Endodermal cell (in vitro differentiated cells): ENCODE measurements around the gene ROR1. TPM values are rescaled to one million over a fixed set of nuclear protein-coding genes. Genes with fewer than 3 reads are reported as not detected.

ENCODE experiments used
- DNase-seq: peaks from one replicate; pipeline ENCODE4 v3.0.0-alpha.2; 2017
- H3K27ac ChIP-seq: 2 replicates; pipeline ENCODE4 v1.5.1; 2013; ENCODE audit warnings: mild to moderate bottlenecking, low read depth, low read length, moderate library complexity
- H3K27me3 ChIP-seq: 2 replicates; pipeline ENCODE4 v1.6.1; 2013; ENCODE audit warnings: mild to moderate bottlenecking, low read length, moderate library complexity; ENCODE audit not compliant: insufficient read depth, control insufficient read depth, poor library complexity, severe bottlenecking
- H3K36me3 ChIP-seq: 2 replicates; pipeline ENCODE4 v1.7.0; 2013; ENCODE audit warnings: mild to moderate bottlenecking, low read length, moderate library complexity; ENCODE audit not compliant: control insufficient read depth, insufficient read depth
- H3K4me1 ChIP-seq: one replicate; pipeline ENCODE4 v1.7.0; 2013; ENCODE audit warnings: low read length; ENCODE audit not compliant: control insufficient read depth, insufficient read depth
- H3K4me3 ChIP-seq: 2 replicates; pipeline ENCODE4 v1.5.1; 2013; ENCODE audit warnings: mild to moderate bottlenecking, low read length, moderate library complexity
- H3K9ac ChIP-seq: 2 replicates; pipeline ENCODE4 v1.6.1; 2013; ENCODE audit warnings: mild to moderate bottlenecking, low read length, moderate library complexity; ENCODE audit not compliant: poor library complexity, severe bottlenecking; ENCODE audit errors: extremely low read depth
- H3K9me3 ChIP-seq: 2 replicates; pipeline ENCODE4 v1.6.1; 2013; ENCODE audit warnings: mild to moderate bottlenecking, low read length, moderate library complexity; ENCODE audit not compliant: control insufficient read depth
- H3K27ac Mint-ChIP-seq: 2 replicates; pipeline ENCODE4 v1.8.0; 2020; ENCODE audit warnings: mixed read lengths
- H3K27me3 Mint-ChIP-seq: 2 replicates; pipeline ENCODE4 v1.8.0; 2021; ENCODE audit warnings: mild to moderate bottlenecking, mixed read lengths; ENCODE audit not compliant: insufficient read depth
- H3K36me3 Mint-ChIP-seq: 2 replicates; pipeline ENCODE4 v1.8.0; 2020; ENCODE audit warnings: low read depth, mixed read lengths
- H3K4me1 Mint-ChIP-seq: 2 replicates; pipeline ENCODE4 v1.8.0; 2020; ENCODE audit warnings: mixed read lengths
- H3K4me3 Mint-ChIP-seq: 2 replicates; pipeline ENCODE4 v1.8.0; 2020; ENCODE audit warnings: mild to moderate bottlenecking, moderate library complexity, mixed read lengths
- H3K9me3 Mint-ChIP-seq: 2 replicates; pipeline ENCODE4 v1.8.0; 2020; ENCODE audit warnings: mild to moderate bottlenecking, mixed read lengths
- WGBS, 2 experiments: methylation state at CpG; one replicate each; pipeline versions ENCODE4 v1.1.5 to v1.1.7; 2013; ENCODE audit warnings: missing lambda C conversion rate in 2 of 2, mixed read lengths in 1 of 2; ENCODE audit not compliant: insufficient coverage in 1 of 2, insufficient read length in 1 of 2; 5-methylcytosine and 5-hydroxymethylcytosine counted together
- total RNA-seq, 2 donors: library from RNA; stranded (reverse); fragmentation: NEBNext Ultra II Directional in 1 of 2; extraction: Animal tissue kit (Norgen Biotek cat#: 25700) in 1 of 2; gene quantifications; 2 replicates in 1 of 2; 3 replicates in 1 of 2; pipeline ENCODE4 v1.2.1, GENCODE V29; 2021
- TF ChIP-seq, protein P1 (sequence below): fragments of 200-600 bp; sonication (generic); conservative IDR thresholded peaks from 2 replicates; pipeline ENCODE4 v1.5.0; 2021; ENCODE audit warnings: antibody characterized with exemption, mild to moderate bottlenecking

Gene ROR1
- total RNA-seq, 2 donors from 2014 or later = 77.4 to 77.9 TPM

- TF ChIP-seq, protein P1, sequence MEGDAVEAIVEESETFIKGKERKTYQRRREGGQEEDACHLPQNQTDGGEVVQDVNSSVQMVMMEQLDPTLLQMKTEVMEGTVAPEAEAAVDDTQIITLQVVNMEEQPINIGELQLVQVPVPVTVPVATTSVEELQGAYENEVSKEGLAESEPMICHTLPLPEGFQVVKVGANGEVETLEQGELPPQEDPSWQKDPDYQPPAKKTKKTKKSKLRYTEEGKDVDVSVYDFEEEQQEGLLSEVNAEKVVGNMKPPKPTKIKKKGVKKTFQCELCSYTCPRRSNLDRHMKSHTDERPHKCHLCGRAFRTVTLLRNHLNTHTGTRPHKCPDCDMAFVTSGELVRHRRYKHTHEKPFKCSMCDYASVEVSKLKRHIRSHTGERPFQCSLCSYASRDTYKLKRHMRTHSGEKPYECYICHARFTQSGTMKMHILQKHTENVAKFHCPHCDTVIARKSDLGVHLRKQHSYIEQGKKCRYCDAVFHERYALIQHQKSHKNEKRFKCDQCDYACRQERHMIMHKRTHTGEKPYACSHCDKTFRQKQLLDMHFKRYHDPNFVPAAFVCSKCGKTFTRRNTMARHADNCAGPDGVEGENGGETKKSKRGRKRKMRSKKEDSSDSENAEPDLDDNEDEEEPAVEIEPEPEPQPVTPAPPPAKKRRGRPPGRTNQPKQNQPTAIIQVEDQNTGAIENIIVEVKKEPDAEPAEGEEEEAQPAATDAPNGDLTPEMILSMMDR = no peak
- Histone ChIP-seq H3K9ac (no peak overlapping the region), H3K36me3 (no peaks in the 10 kb centered on the region), H3K4me1 (no peaks in the 10 kb centered on the region), H3K4me3 (no peak overlapping the region), H3K27ac (no peak overlapping the region), H3K9me3 (no peaks in the 10 kb centered on the region), H3K27me3 (no peaks in the 10 kb centered on the region)
- DNase-seq = peak; percentile 40
- H3K4me3 Mint-ChIP-seq = no peak overlapping the region
- peaks cover 4% of the 10 kb centered on the region for H3K27me3 Mint-ChIP-seq
- H3K9me3 Mint-ChIP-seq = no peaks in the 10 kb centered on the region
- H3K36me3 Mint-ChIP-seq = peaks cover 9% of the 10 kb centered on the region
- H3K27ac Mint-ChIP-seq = no peak overlapping the region
- peaks cover 3% of the 10 kb centered on the region for H3K4me1 Mint-ChIP-seq
- 83 to 87% methylated on average over 7 of the region's 7 CpGs for WGBS, 2 experiments
Measured at GRCh38 chr1:64186898-64187280, 413.1 kb downstream of the ROR1 start.

- TF ChIP-seq, protein P1 = no peak
- Histone ChIP-seq H3K27ac (no peak overlapping the region), H3K4me3 (no peak overlapping the region), H3K9me3 (peaks cover 5% of the 10 kb centered on the region), H3K9ac (no peak overlapping the region), H3K36me3 (no peaks in the 10 kb centered on the region), H3K4me1 (no peaks in the 10 kb centered on the region), H3K27me3 (no peaks in the 10 kb centered on the region)
- whole genome bisulfite sequencing, 2 experiments = 88 to 98% methylated on average over 4 of the region's 4 CpGs
- peaks cover 7% of the 10 kb centered on the region for H3K9me3 Mint-ChIP-seq
- H3K27ac Mint-ChIP-seq = no peak overlapping the region
- H3K27me3 Mint-ChIP-seq = peaks cover 4% of the 10 kb centered on the region
- no peaks in the 10 kb centered on the region for H3K4me1 Mint-ChIP-seq
- DNase-seq = no peak
- H3K36me3 Mint-ChIP-seq = peaks cover 3% of the 10 kb centered on the region
- H3K4me3 Mint-ChIP-seq = no peak overlapping the region
Measured at GRCh38 chr1:64187646-64188045, 413.8 kb downstream of the ROR1 start.

- Histone ChIP-seq H3K4me3 (no peak overlapping the region), H3K4me1 (no peaks in the 10 kb centered on the region), H3K27me3 (no peaks in the 10 kb centered on the region), H3K9me3 (peaks cover 5% of the 10 kb centered on the region), H3K27ac (no peak overlapping the region), H3K9ac (no peak overlapping the region), H3K36me3 (no peaks in the 10 kb centered on the region)
- H3K4me3 Mint-ChIP-seq = no peak overlapping the region
- H3K4me1 Mint-ChIP-seq = peaks cover 6% of the 10 kb centered on the region
- peaks cover 4% of the 10 kb centered on the region for H3K27me3 Mint-ChIP-seq
- H3K36me3 Mint-ChIP-seq = no peaks in the 10 kb centered on the region
- no peak for DNase-seq
- WGBS, 2 experiments = 94 to 98% methylated on average over 7 to 8 of the region's 8 CpGs
- TF ChIP-seq, protein P1 = no peak
- H3K27ac Mint-ChIP-seq = no peak overlapping the region
- H3K9me3 Mint-ChIP-seq = peaks cover 7% of the 10 kb centered on the region
Measured at GRCh38 chr1:64192290-64192689, 418.5 kb downstream of the ROR1 start.
